NK-92 treated with Interleukin-12 subunit alpha and Interleukin-12 subunit beta, amount 100 ng/mL, for 24 hours (cell line): Measurements from ENCODE around the gene ZNF853.
"Not testable (repeated sequence)": the region's sequence is repeated elsewhere in the genome, so short reads cannot be mapped to it uniquely, and the experiment has no call there.

Experiments used
- DNase-seq: peaks from one replicate; lab custom pipeline; 2025; lab: John Stamatoyannopoulos, UW

The ZNF853 gene

GRCh38 chr7:6652446-6653011 lies 37.1 kb downstream of the ZNF853 start:
- no peak for DNase-seq

GRCh38 chr7:6653071-6654003 lies 37.9 kb downstream of the ZNF853 start:
- no peak for DNase-seq

GRCh38 chr7:6654113-6654841 lies 38.9 kb downstream of the ZNF853 start:
- DNase-seq, result no peak

DNA sequence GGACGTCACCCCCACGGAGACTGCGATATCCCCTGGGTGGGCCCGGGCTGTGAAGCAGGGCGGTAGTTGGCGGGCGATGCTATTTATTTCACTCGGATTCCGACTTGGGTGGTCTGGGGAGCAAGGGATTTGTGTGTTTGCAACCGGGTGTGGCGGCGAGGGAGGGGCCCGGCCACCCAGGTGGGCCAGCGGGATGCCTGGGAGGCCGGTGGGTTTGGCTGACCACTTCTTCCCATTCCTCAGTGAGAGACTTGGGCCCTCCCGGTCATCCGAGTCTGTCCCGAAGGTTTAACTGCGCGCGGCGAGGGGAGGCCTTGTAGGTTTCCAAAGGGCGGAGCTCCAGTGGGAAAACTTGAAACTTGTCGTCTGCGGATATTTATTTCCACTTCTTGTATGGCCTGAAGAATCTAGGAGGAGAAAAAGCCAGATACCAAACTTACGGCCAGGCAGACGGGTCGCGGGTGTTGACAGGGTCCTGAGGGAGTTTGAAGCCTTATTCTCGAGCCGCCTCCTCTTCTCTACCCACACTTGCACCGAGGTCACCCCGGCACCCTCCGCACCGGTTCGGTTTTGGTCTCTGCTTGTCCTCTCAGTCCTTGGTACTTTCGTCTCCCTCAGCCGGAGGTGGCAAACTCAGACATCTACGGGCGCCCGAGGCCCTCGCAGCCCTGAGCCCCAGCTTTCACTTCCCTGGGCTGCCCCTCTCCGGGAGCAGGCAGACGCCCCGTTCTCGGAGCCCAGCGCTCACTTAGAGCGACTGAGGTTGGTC lies 39.6 kb downstream of the ZNF853 start:
- no peak for DNase-seq

- no peak for DNase-seq
These were observed 40.4 kb downstream of the ZNF853 start for GRCh38 chr7:6655636-6656385.

GRCh38 chr7:6656413-6656812 lies 41.0 kb downstream of the ZNF853 start:
- no peak for DNase-seq

DNA sequence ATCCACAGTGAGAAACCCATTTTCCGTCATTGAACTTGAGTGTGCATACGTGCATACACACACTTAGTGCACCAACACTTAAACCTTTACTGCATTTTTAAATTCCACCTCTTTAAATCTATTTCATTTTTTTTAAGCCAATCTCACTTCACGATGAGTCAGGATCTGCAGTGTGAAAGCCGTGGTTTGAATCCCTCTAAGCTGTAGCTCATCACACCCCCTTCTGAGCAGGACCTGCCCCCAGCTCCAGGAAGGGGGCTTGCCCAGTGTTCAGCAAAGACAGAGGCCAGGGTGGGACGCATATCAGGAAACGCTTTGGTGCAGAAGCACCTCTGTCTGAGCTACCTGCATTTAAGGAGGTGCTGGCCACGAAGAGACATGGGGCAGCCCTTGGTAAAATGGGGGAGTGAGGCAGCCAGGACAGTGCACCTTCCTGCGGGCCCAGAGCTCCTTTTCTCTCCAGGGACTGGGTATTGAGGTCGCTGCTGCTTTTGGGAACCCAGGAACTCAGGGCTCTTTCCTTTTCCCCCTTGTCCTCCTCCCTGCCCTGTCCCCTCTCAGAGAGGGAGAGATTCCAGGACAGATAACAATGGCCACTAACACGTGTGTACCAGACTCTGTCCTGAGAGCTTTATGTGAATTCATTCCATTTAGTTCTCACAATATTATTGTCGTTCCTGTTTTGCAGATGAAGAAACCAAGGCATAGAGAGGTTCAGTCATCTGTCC lies 43.4 kb downstream of the ZNF853 start:
- DNase-seq, result no peak

DNA sequence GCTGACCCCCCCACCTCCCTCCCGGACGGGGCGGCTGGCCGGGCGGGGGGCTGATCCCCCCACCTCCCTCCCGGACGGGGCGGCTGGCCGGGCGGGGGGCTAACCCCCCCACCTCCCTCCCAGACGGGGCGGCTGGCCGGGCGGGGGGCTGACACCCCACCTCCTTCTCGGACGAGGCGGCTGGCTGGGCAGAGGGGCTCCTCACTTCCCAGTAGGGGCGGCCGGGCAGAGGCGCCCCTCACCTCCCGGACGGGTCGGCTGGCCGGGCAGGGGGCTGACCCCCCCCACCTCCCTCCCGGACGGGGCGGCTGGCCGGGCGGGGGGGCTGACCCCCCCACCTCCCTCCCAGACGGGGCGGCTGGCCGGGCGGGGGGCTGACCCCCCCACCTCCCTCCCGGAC lies 55.4 kb downstream of the ZNF853 start:
- not testable (repeated sequence) for DNase-seq
